Measurements from ENCODE around the gene CDKAL1.
A peak's percentile ranks its signal among the peaks of the same experiment; 100 is the strongest.

Gene CDKAL1

DNA sequence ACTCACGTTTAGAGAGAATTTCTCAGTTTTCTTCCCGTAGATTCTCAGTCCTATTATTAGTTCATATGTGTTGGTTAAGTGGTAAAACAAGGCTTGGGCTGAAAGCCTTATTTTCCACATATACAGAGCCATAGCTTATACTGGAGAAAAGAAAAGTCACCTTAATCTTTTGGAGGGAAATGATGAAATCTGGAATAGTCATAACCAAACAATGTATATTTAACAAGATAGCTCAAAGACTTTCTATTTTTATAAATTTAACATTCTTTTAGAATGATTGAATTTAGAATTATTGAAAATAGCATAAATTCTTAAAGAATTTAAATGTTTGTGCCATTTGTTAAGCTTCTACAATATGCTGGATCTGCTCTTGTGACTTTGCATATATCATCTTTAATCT, 85.8 kb downstream of the CDKAL1 start:
- H3K4me3 ChIP-seq (ENCODE audit: low read depth, low read length) = no peak overlapping the region
- TF ChIP-seq, protein P1, sequence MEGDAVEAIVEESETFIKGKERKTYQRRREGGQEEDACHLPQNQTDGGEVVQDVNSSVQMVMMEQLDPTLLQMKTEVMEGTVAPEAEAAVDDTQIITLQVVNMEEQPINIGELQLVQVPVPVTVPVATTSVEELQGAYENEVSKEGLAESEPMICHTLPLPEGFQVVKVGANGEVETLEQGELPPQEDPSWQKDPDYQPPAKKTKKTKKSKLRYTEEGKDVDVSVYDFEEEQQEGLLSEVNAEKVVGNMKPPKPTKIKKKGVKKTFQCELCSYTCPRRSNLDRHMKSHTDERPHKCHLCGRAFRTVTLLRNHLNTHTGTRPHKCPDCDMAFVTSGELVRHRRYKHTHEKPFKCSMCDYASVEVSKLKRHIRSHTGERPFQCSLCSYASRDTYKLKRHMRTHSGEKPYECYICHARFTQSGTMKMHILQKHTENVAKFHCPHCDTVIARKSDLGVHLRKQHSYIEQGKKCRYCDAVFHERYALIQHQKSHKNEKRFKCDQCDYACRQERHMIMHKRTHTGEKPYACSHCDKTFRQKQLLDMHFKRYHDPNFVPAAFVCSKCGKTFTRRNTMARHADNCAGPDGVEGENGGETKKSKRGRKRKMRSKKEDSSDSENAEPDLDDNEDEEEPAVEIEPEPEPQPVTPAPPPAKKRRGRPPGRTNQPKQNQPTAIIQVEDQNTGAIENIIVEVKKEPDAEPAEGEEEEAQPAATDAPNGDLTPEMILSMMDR (conservative IDR thresholded peaks at IDR 0.05; ENCODE audit: low read depth, low read length) = no peak

DNA sequence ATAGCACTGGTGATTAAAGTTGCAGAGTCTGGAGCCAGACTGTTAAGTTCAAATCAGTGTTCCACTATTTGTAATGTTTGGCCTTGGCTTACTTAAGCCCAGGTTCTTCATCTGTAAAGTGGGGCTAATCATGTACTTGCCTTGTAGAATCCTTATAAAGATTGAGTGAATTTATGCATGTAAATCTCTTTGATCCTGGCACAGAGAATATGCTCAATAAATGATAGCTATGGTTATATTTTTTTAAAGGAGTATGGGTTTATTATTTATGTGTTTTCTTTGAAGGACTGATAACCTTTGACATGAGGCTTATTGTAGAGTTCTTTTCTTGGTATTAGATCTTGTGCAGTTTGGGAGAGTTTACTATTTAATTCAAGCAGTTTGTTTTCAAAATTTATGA, 89.5 kb downstream of the CDKAL1 start:
- no peak for DNase-seq (ENCODE audit: low read depth)
- no peak overlapping the region for H3K4me3 ChIP-seq (ENCODE audit: low read depth, low read length)
- TF ChIP-seq, protein P1 (conservative IDR thresholded peaks at IDR 0.05; ENCODE audit: low read depth, low read length) = no peak

More for the DNA sequence above, 85.8 kb downstream of the CDKAL1 start:
- peak; percentile 23 for DNase-seq (ENCODE audit: low read depth)

DNA sequence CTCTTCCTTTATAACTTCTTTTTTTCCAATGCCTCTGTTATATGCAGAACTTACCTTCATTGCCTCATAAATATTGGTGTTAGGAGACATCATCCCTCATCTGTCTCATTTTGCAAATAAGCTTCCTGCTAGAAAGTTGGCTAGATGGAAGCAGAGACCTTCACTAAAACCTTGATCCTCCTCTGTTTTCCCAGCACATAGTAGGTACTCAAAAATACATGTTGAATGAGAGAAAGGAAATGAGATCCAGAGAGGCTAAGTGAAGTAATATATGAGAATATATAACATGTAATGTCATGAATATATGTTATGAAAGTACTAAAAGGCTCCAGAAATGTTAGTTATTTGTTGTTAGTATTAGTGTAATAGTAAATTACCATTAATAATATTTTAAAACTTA, 91.9 kb downstream of the CDKAL1 start:
- TF ChIP-seq, protein P1 (conservative IDR thresholded peaks at IDR 0.05; ENCODE audit: low read depth, low read length) = no peak
- no peak overlapping the region for H3K4me3 ChIP-seq (ENCODE audit: low read depth, low read length)
- DNase-seq (ENCODE audit: low read depth) = no peak

DNA sequence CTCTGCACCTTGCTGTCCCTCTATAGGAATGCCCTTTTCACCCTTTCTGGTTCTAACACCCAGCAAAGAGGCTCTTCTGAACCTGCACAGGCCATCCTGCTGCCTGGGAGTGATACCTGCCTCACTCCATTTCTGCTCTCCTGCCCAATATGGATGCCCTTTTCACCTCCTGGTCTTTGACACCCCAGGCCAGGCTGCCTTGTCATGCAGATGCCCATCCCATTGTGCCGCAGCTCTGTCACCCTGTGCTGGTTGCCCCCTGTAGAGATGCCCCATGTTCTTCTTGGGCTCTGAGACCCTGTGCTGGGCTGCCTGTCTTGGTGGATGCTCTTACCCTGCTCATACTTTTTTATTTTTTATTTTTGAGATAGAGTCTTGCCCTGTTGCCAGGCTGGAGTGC, 95.3 kb downstream of the CDKAL1 start:
- no peak for DNase-seq (ENCODE audit: low read depth)
- TF ChIP-seq, protein P1 (conservative IDR thresholded peaks at IDR 0.05; ENCODE audit: low read depth, low read length) = no peak

GRCh38 chr6:20630136-20630535, 95.9 kb downstream of the CDKAL1 start:
- DNase-seq (ENCODE audit: low read depth) = no peak
- H3K4me3 ChIP-seq (ENCODE audit: low read depth, low read length) = no peak overlapping the region
- TF ChIP-seq, protein P1 (conservative IDR thresholded peaks at IDR 0.05; ENCODE audit: low read depth, low read length) = no peak

More for the DNA sequence above, 95.3 kb downstream of the CDKAL1 start:
- no peak overlapping the region for H3K4me3 ChIP-seq (ENCODE audit: low read depth, low read length)

GRCh38 chr6:20630617-20631548, 96.6 kb downstream of the CDKAL1 start:
- TF ChIP-seq, protein P1 (conservative IDR thresholded peaks at IDR 0.05; ENCODE audit: low read depth, low read length) = no peak
- H3K4me3 ChIP-seq (ENCODE audit: low read depth, low read length) = no peak overlapping the region
- no peak for DNase-seq (ENCODE audit: low read depth)

DNA sequence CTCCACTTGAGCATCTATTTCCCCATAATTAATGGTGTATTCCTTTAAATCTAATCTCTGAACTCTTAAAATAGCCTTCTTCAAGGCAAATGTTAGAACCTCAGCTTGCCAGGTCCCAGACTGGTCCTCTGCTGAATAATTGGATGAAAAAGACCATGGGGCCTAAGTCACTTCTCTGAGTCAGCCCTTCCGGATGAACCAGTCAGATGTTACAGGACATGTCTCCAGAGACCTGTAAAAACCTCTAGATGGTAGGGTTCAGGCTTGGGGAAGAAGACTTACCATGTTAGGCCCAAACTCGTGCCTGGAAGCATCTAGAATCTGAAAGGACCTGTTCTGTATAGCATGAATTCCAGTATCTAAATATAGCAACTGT, 97.3 kb downstream of the CDKAL1 start:
- no peak overlapping the region for H3K4me3 ChIP-seq (ENCODE audit: low read depth, low read length)
- TF ChIP-seq, protein P1 (conservative IDR thresholded peaks at IDR 0.05; ENCODE audit: low read depth, low read length) = no peak
- peak; percentile 17 for DNase-seq (ENCODE audit: low read depth)

Data from choroid plexus epithelial cell (primary cell).